IMR-90 (cell line): ENCODE measurements around the gene GPRC5B. TPM values are rescaled to one million over a fixed set of nuclear protein-coding genes. Genes with fewer than 3 reads are reported as not detected.

ENCODE experiments used
- ATAC-seq: fragments of 200-7000 bp; cut with Tn5 transposase; 2 replicates; pipeline ENCODE4 v1.9.1; 2020; ENCODE audit warnings: low read depth, mild to moderate bottlenecking, moderate library complexity
- BruUV-seq: library from RNA; stranded (reverse); fragments of 400-500 nt; replicated peaks from 2 replicates; lab custom pipeline; 2021; lab: Mats Ljungman, UMichigan
- CTCF ChIA-PET: fragments of 300-600 bp; formaldehyde crosslinking; extraction: SDS; loops from one replicate; lab custom pipeline; 2021; ENCODE audit warnings: antibody characterized with exemption; lab: Yijun Ruan, JAX
- POLR2A ChIA-PET: fragments of 300-600 bp; sonication (Branson Sonifier 250); formaldehyde crosslinking; loops from one replicate; lab custom pipeline; 2022; ENCODE audit warnings: antibody characterized with exemption; ENCODE audit not compliant: unreplicated experiment; lab: Charles Lee
- DNase-seq: peaks from one replicate; pipeline ENCODE4 v3.0.0; 2013
- H2AFZ ChIP-seq: replicated peaks from 2 replicates; pipeline ENCODE3; 2013; ENCODE audit warnings: low read length, mild to moderate bottlenecking; ENCODE audit not compliant: poor library complexity
- H2AK5ac ChIP-seq: 2 replicates; pipeline ENCODE4 v1.6.1; 2013; ENCODE audit warnings: low read depth, low read length, inconsistent platforms
- H2AK9ac ChIP-seq: replicated peaks from 2 replicates; pipeline ENCODE3; 2013; ENCODE audit warnings: mild to moderate bottlenecking, low read depth, low read length, moderate library complexity; ENCODE audit not compliant: poor library complexity
- H2BK120ac ChIP-seq: 2 replicates; pipeline ENCODE4 v1.6.1; 2013; ENCODE audit warnings: low read depth, low read length, inconsistent platforms
- H2BK15ac ChIP-seq: 3 replicates; pipeline ENCODE4 v1.6.1; 2013; ENCODE audit warnings: low read depth, low read length, inconsistent platforms
- H2BK20ac ChIP-seq: 2 replicates; pipeline ENCODE4 v1.6.1; 2013; ENCODE audit warnings: low read depth, mild to moderate bottlenecking, inconsistent platforms, low read length, moderate library complexity
- H2BK5ac ChIP-seq: 2 replicates; pipeline ENCODE4 v1.6.1; 2013; ENCODE audit warnings: mild to moderate bottlenecking, low read depth, low read length, inconsistent platforms; ENCODE audit not compliant: poor library complexity, severe bottlenecking
- H3K14ac ChIP-seq: replicated peaks from 2 replicates; pipeline ENCODE4 v1.6.1; 2013; ENCODE audit warnings: low read depth, low read length, inconsistent platforms
- H3K18ac ChIP-seq: 2 replicates; pipeline ENCODE4 v1.6.1; 2013; ENCODE audit warnings: low read depth, low read length, control low read depth
- H3K23ac ChIP-seq: 2 replicates; pipeline ENCODE4 v1.6.1; 2013; ENCODE audit warnings: low read depth, low read length, inconsistent platforms
- H3K27ac ChIP-seq: 2 replicates; pipeline ENCODE4 v1.5.1; 2013; ENCODE audit warnings: mild to moderate bottlenecking, control low read depth, low read length; ENCODE audit not compliant: insufficient read depth
- H3K27me3 ChIP-seq: 2 replicates; pipeline ENCODE4 v1.6.1; 2013; ENCODE audit warnings: low read length; ENCODE audit not compliant: control insufficient read depth, insufficient read depth
- H3K36me3 ChIP-seq: 2 replicates; pipeline ENCODE4 v1.6.1; 2013; ENCODE audit warnings: low read length, mixed read lengths; ENCODE audit not compliant: control insufficient read depth, insufficient read depth
- H3K4ac ChIP-seq: 2 replicates; pipeline ENCODE4 v1.6.1; 2013; ENCODE audit warnings: low read depth, low read length, inconsistent platforms
- H3K4me1 ChIP-seq: 2 replicates; pipeline ENCODE4 v1.6.1; 2013; ENCODE audit warnings: low read length, mixed read lengths; ENCODE audit not compliant: control insufficient read depth, insufficient read depth
- H3K4me2 ChIP-seq: 2 replicates; pipeline ENCODE4 v1.6.1; 2013; ENCODE audit warnings: low read depth, mild to moderate bottlenecking, control low read depth, low read length, moderate library complexity
- H3K4me3 ChIP-seq: 2 replicates; pipeline ENCODE4 v1.5.1; 2013; ENCODE audit warnings: low read depth, mild to moderate bottlenecking, control low read depth, low read length, moderate library complexity; ENCODE audit not compliant: insufficient read depth
- H3K56ac ChIP-seq: 2 replicates; pipeline ENCODE4 v1.6.1; 2013; ENCODE audit warnings: low read length, inconsistent platforms; ENCODE audit not compliant: insufficient read depth; ENCODE audit errors: extremely low read depth
- H3K79me1 ChIP-seq, 2 experiments: 2 replicates each; pipeline ENCODE4 v1.6.1; 2013; ENCODE audit warnings: low read length in 2 of 2, inconsistent platforms in 1 of 2, low read depth in 1 of 2
- H3K9ac ChIP-seq: 2 replicates; pipeline ENCODE4 v1.6.1; 2013; ENCODE audit warnings: low read depth, low read length, control low read depth
- H3K9me1 ChIP-seq: 2 replicates; pipeline ENCODE4 v1.6.1; 2013; ENCODE audit warnings: low read length, inconsistent platforms; ENCODE audit not compliant: insufficient read depth
- H3K9me3 ChIP-seq: 2 replicates; pipeline ENCODE4 v1.6.1; 2013; ENCODE audit warnings: low read length; ENCODE audit not compliant: control insufficient read depth, insufficient read depth
- H4K20me1 ChIP-seq: 2 replicates; pipeline ENCODE4 v1.6.1; 2013; ENCODE audit warnings: low read length, inconsistent platforms; ENCODE audit not compliant: insufficient read depth
- H4K5ac ChIP-seq: 2 replicates; pipeline ENCODE4 v1.6.1; 2013; ENCODE audit warnings: mild to moderate bottlenecking, low read depth, low read length, control low read depth
- H4K8ac ChIP-seq, 2 experiments: 2 replicates each; pipeline ENCODE4 v1.6.1; 2013; ENCODE audit warnings: low read depth in 2 of 2, low read length in 2 of 2, control low read depth in 1 of 2, inconsistent platforms in 1 of 2
- H4K91ac ChIP-seq: 2 replicates; pipeline ENCODE4 v1.6.1; 2013; ENCODE audit warnings: low read depth, low read length, inconsistent platforms; ENCODE audit not compliant: insufficient read depth
- BHLHE40 ChIP-seq: fragments of 150-350 bp; IDR thresholded peaks from 2 replicates; pipeline ENCODE4 v1.6.1; 2016; ENCODE audit warnings: mild to moderate bottlenecking, low read depth, low read length
- CEBPB ChIP-seq: IDR thresholded peaks from 2 replicates; pipeline ENCODE4 v1.6.1; 2012; ENCODE audit warnings: low read depth, low read length, improper control_type of control experiment
- CHD1 ChIP-seq: IDR thresholded peaks from 2 replicates; pipeline ENCODE4 v1.6.1; 2012; ENCODE audit warnings: low read depth, low read length, improper control_type of control experiment
- CTCF ChIP-seq: conservative IDR thresholded peaks from 2 replicates; pipeline ENCODE4 v1.5.1; 2012; ENCODE audit warnings: mild to moderate bottlenecking, low read depth, low read length, improper control_type of control experiment
- ELK1 ChIP-seq: fragments of 150-350 bp; IDR thresholded peaks from 2 replicates; pipeline ENCODE4 v1.6.1; 2016; ENCODE audit warnings: low read depth, mild to moderate bottlenecking, low read length, moderate library complexity, borderline replicate concordance
- FOS ChIP-seq: fragments of 150-350 bp; IDR thresholded peaks from 2 replicates; pipeline ENCODE4 v1.6.1; 2016; ENCODE audit warnings: low read depth, low read length
- MAFK ChIP-seq: IDR thresholded peaks from 2 replicates; pipeline ENCODE4 v1.6.1; 2012; ENCODE audit warnings: low read depth, low read length, improper control_type of control experiment
- MAZ ChIP-seq: IDR thresholded peaks from 2 replicates; pipeline ENCODE4 v1.6.1; 2012; ENCODE audit warnings: low read depth, mild to moderate bottlenecking, low read length, improper control_type of control experiment, moderate library complexity, borderline replicate concordance
- MXI1 ChIP-seq: IDR thresholded peaks from 2 replicates; pipeline ENCODE4 v1.6.1; 2012; ENCODE audit warnings: low read depth, mild to moderate bottlenecking, low read length, moderate library complexity, borderline replicate concordance
- NFE2L2 ChIP-seq: fragments of 150-350 bp; IDR thresholded peaks from 2 replicates; pipeline ENCODE4 v1.6.1; 2016; ENCODE audit warnings: low read depth, mild to moderate bottlenecking, low read length
- POLR2A ChIP-seq: IDR thresholded peaks from 2 replicates; pipeline ENCODE4 v1.6.1; 2012; ENCODE audit warnings: mild to moderate bottlenecking, low read depth, low read length
- RAD21 ChIP-seq: IDR thresholded peaks from 2 replicates; pipeline ENCODE4 v1.6.1; 2012; ENCODE audit warnings: low read length, improper control_type of control experiment
- RCOR1 ChIP-seq: IDR thresholded peaks from 2 replicates; pipeline ENCODE4 v1.6.1; 2012; ENCODE audit warnings: mild to moderate bottlenecking, low read length, improper control_type of control experiment; ENCODE audit not compliant: insufficient replicate concordance
- RFX5 ChIP-seq: IDR thresholded peaks from 2 replicates; pipeline ENCODE4 v1.8.0; 2012; ENCODE audit warnings: low read depth, mild to moderate bottlenecking, low read length, moderate library complexity
- SMC3 ChIP-seq: fragments of 150-350 bp; IDR thresholded peaks from 2 replicates; pipeline ENCODE4 v1.6.1; 2016; ENCODE audit warnings: low read depth, mild to moderate bottlenecking, antibody characterized with exemption, low read length, moderate library complexity
- WGBS, 2 experiments: methylation state at CpG; one replicate each; pipeline versions ENCODE4 v1.1.5 to v1.1.7; 2013; ENCODE audit warnings: missing lambda C conversion rate in 2 of 2; ENCODE audit not compliant: insufficient read length in 1 of 2; ENCODE audit errors: extremely low coverage in 2 of 2; 5-methylcytosine and 5-hydroxymethylcytosine counted together
- dilution Hi-C: fragments of 300-500 bp; cut with HindIII; formaldehyde crosslinking; loops from one replicate; pipeline ENCODE4 v1.14.3; 2018; ENCODE audit warnings: low sequenced_read_pairs; ENCODE audit not compliant: unreplicated experiment
- in situ Hi-C: fragments of 300-500 bp; cut with MboI; formaldehyde crosslinking; loops from 3 replicates; pipeline ENCODE4 v1.14.3; 2019; ENCODE audit warnings: low sequenced_read_pairs, inconsistent platforms, mixed read lengths
- intact Hi-C: fragments of 100-400 bp; cut with micrococcal nuclease; formaldehyde crosslinking; loops from 2 replicates; pipeline ENCODE4 v1.10.0; 2022
- polyA plus RNA-seq, 3 experiments: library from polyadenylated mRNA; depleted of rRNA; stranded (reverse); fragments of >200 nt; gene quantifications; 2 replicates each; pipeline ENCODE4 v1.2.3, GENCODE V29; 2012; ENCODE audit warnings: low replicate concordance in 1 of 3
- total RNA-seq: library from RNA; depleted of rRNA; stranded (reverse); fragments of >200 nt; gene quantifications from 2 replicates; pipeline ENCODE4 v1.2.3, GENCODE V29; 2012
- TF ChIP-seq, protein P1 (sequence below): fragments of 150-350 bp; IDR thresholded peaks from 2 replicates; pipeline ENCODE4 v1.6.1; 2017; ENCODE audit warnings: mild to moderate bottlenecking, antibody characterized with exemption, low read length, low read depth

The GPRC5B gene
- total and polyA plus RNA-seq, 2 of the 4 experiments (the other 2 are of a cell fraction) = 2.5 to 8.5 TPM

GRCh38 chr16:19901164-19901563 is 16.5 kb upstream of the GPRC5B start:
- no peak overlapping the region for H3K4me2 ChIP-seq
- H3K27me3 ChIP-seq = peaks cover 2% of the 10 kb centered on the region; the same call in 1 of the 2 replicates
- no peaks in the 10 kb centered on the region for H4K20me1 ChIP-seq
- no peak overlapping the region for H2AK9ac ChIP-seq
- BruUV-seq = no TSS peak
- H3K9ac ChIP-seq = no peak overlapping the region
- no peaks in the 10 kb centered on the region for H3K36me3 ChIP-seq
- no peak overlapping the region for H3K4me3 ChIP-seq
- no peak overlapping the region for H2BK120ac ChIP-seq
- ChIA-PET POLR2A (no interaction called here), CTCF (interaction anchor here (3.5 kb wide), 1 partner anchor 484 kb away, joined by 11 read pairs; no protein-coding TSS in a partner anchor)
- no peak overlapping the region for H3K56ac ChIP-seq
- ATAC-seq (no peak), DNase-seq (no peak)
- no peak overlapping the region for H4K91ac ChIP-seq
- H3K4ac ChIP-seq = no peak overlapping the region
- no peak overlapping the region for H3K23ac ChIP-seq
- no peak overlapping the region for H3K27ac ChIP-seq
- H2AFZ ChIP-seq = no peak overlapping the region
- no peak overlapping the region for H3K14ac ChIP-seq
- H2BK5ac ChIP-seq = no peak overlapping the region
- H3K9me1 ChIP-seq = no peaks in the 10 kb centered on the region
- H3K9me3 ChIP-seq = no peaks in the 10 kb centered on the region
- H3K79me1 ChIP-seq = no peaks in the 10 kb centered on the region
- dilution Hi-C loops = no loop called here
- TF ChIP-seq RFX5 (no peak), CHD1 (no peak), MXI1 (no peak), SMC3 (no peak), BHLHE40 (no peak), NFE2L2 (no peak), RCOR1 (no peak), RAD21 (no peak), CTCF (no peak), MAFK (no peak), ELK1 (no peak), POLR2A (no peak), FOS (no peak), MAZ (no peak), CEBPB (no peak)
- TF ChIP-seq, protein P1, sequence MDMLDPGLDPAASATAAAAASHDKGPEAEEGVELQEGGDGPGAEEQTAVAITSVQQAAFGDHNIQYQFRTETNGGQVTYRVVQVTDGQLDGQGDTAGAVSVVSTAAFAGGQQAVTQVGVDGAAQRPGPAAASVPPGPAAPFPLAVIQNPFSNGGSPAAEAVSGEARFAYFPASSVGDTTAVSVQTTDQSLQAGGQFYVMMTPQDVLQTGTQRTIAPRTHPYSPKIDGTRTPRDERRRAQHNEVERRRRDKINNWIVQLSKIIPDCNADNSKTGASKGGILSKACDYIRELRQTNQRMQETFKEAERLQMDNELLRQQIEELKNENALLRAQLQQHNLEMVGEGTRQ = no peak
- no peaks in the 10 kb centered on the region for H3K4me1 ChIP-seq
- no peak overlapping the region for H3K18ac ChIP-seq
- no peak overlapping the region for H4K8ac ChIP-seq
- no peak overlapping the region for H4K5ac ChIP-seq
- 55% methylated on average over 2 of the region's 7 CpGs; no CpG with 5 or more reads in 1 of the 2 experiments for WGBS, 2 experiments
- H2AK5ac ChIP-seq = no peak overlapping the region
- H2BK15ac ChIP-seq = no peak overlapping the region
- intact Hi-C loops = no loop called here
- in situ Hi-C loops = loop anchor here (10.0 kb wide), 1 partner anchor 404 kb away; no protein-coding TSS in a partner anchor
- no peak overlapping the region for H2BK20ac ChIP-seq
